ENCODE measurements around the gene TMF1. TPM values are rescaled to one million over a fixed set of nuclear protein-coding genes. Genes with fewer than 3 reads are reported as not detected.
A peak's percentile ranks its signal among the peaks of the same experiment; 100 is the strongest.

The TMF1 gene, protein sequence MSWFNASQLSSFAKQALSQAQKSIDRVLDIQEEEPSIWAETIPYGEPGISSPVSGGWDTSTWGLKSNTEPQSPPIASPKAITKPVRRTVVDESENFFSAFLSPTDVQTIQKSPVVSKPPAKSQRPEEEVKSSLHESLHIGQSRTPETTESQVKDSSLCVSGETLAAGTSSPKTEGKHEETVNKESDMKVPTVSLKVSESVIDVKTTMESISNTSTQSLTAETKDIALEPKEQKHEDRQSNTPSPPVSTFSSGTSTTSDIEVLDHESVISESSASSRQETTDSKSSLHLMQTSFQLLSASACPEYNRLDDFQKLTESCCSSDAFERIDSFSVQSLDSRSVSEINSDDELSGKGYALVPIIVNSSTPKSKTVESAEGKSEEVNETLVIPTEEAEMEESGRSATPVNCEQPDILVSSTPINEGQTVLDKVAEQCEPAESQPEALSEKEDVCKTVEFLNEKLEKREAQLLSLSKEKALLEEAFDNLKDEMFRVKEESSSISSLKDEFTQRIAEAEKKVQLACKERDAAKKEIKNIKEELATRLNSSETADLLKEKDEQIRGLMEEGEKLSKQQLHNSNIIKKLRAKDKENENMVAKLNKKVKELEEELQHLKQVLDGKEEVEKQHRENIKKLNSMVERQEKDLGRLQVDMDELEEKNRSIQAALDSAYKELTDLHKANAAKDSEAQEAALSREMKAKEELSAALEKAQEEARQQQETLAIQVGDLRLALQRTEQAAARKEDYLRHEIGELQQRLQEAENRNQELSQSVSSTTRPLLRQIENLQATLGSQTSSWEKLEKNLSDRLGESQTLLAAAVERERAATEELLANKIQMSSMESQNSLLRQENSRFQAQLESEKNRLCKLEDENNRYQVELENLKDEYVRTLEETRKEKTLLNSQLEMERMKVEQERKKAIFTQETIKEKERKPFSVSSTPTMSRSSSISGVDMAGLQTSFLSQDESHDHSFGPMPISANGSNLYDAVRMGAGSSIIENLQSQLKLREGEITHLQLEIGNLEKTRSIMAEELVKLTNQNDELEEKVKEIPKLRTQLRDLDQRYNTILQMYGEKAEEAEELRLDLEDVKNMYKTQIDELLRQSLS
- total RNA-seq = 37.7 to 53.3 TPM (median 40.4 TPM) in 3 replicates
- long read RNA-seq, full-length matches to known transcripts = 34 of 51 reads
- long read RNA-seq, partial matches to known transcripts = 4 of 51 reads
- long read RNA-seq, other reads (novel, unspliced or antisense) = 13 of 51 reads

DNA sequence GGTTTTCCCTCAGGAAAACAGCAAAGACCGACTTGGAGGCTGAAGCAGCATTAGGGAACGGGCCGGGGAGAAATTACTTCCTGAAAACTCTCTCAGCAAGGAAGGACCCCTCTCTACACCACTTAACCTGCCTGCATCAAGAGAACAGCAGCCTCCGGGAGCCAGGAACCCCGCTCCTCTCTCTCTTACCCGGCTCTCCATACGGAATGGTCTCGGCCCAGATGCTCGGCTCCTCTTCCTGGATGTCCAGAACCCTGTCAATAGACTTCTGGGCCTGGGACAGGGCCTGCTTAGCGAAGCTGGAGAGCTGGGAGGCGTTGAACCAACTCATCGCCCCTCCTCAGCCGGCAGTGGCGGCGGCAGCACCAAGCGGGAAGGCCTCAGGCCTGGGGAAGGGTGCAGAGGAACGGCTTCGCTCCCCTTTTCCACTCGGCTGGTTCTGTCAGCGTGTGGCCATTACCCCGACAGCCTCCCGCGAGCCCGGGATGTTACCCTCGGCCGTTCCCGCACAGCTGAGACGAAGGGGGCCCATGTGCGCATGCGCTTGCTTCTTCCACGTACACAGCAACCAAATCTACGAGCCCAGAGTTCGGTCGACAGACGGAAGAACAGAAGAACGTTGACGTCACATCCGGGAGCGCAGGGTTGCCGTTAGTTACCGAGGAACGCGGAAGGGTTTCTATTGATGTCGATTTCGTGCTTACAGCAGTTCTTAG is at the start of gene TMF1:
TSS of gene TMF1 (minus strand) at position 578 of the 716 bp plus-strand sequence. CDS start at position 331, 247 bp downstream.
- peak within 1 kb of the TSS; percentile 98 for H3K4me3 Mint-ChIP-seq (ENCODE audit: unreplicated experiment)
- DNase-seq (ENCODE audit: low spot score) = peak; percentile 98
- peak within 1 kb of the TSS; percentile 100 for H3K27ac Mint-ChIP-seq (ENCODE audit: unreplicated experiment)
- peaks cover 42% of the 10 kb centered on the region for H3K4me1 Mint-ChIP-seq (ENCODE audit: low read depth)
- TF ChIP-seq, protein P1, sequence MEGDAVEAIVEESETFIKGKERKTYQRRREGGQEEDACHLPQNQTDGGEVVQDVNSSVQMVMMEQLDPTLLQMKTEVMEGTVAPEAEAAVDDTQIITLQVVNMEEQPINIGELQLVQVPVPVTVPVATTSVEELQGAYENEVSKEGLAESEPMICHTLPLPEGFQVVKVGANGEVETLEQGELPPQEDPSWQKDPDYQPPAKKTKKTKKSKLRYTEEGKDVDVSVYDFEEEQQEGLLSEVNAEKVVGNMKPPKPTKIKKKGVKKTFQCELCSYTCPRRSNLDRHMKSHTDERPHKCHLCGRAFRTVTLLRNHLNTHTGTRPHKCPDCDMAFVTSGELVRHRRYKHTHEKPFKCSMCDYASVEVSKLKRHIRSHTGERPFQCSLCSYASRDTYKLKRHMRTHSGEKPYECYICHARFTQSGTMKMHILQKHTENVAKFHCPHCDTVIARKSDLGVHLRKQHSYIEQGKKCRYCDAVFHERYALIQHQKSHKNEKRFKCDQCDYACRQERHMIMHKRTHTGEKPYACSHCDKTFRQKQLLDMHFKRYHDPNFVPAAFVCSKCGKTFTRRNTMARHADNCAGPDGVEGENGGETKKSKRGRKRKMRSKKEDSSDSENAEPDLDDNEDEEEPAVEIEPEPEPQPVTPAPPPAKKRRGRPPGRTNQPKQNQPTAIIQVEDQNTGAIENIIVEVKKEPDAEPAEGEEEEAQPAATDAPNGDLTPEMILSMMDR (IDR thresholded peaks at IDR 0.05) = no peak
- no peaks in the 10 kb centered on the region for H3K9me3 Mint-ChIP-seq (ENCODE audit: low read depth)
- no peaks in the 10 kb centered on the region for H3K27me3 Mint-ChIP-seq (ENCODE audit: low read depth)
- peaks cover 13% of the 10 kb centered on the region for H3K36me3 Mint-ChIP-seq (ENCODE audit: low read depth)

DNA sequence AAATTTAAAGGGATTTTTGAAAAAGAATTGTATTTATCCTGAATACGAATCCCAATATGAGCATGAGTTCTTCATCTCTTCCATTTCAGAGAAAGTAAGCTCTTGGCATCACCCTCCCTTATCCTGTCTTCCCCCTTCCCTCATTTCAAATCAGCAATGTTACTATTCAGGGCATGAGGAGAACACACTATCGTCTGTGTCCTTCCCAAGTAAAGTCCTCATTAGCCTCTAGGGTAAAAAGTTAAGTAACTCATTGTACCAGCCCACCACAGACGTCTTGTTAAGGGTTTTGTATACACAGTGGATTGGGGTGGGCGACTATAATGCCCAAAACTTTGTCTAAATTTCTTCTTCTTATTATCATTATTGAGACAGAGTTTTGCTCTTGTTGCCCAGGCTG is 47.4 kb upstream of the TMF1 start:
- Mint-ChIP-seq H3K27me3 (ENCODE audit: low read depth) (no peaks in the 10 kb centered on the region), H3K4me3 (ENCODE audit: unreplicated experiment) (no peak overlapping the region), H3K4me1 (ENCODE audit: low read depth) (peaks cover 19% of the 10 kb centered on the region), H3K9me3 (ENCODE audit: low read depth) (no peaks in the 10 kb centered on the region), H3K27ac (ENCODE audit: unreplicated experiment) (no peak overlapping the region), H3K36me3 (ENCODE audit: low read depth) (peaks cover 25% of the 10 kb centered on the region)
- TF ChIP-seq, protein P1 (IDR thresholded peaks at IDR 0.05) = no peak
- DNase-seq (ENCODE audit: low spot score) = no peak

DNA sequence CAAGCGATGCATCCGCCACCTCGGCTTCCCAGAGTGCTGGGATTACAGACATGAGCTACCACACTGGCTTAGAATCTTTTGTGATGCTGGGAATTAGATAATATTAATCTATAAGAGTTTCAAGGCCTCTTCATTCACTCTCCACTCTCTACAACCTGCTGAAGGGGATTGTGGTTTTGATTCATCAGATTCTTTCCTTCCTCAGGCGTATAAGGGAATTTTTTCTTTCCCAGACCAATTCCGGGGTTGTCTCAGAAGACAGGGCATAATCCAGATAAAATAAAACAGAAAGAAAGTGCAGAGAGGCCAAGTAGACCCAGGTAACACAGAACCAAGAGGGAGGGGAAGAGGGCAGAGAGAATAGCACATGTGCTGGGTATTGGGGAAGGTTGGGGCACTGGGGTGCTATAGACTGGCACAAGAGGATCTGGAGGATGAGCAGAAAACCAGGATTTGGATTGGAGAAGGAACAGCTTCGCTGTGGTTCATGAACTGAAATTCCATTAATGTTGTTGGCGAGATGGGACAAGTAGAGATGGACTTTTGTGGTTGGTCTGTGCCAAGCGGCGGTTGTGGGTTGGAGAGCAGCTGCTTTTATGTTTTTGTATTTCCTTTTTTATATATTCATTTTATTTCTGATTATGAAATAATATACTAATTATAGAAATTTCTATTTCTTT is 45.4 kb upstream of the TMF1 start:
- no peak for DNase-seq (ENCODE audit: low spot score)
- Mint-ChIP-seq H3K27me3 (ENCODE audit: low read depth) (no peaks in the 10 kb centered on the region), H3K4me1 (ENCODE audit: low read depth) (peaks cover 38% of the 10 kb centered on the region), H3K9me3 (ENCODE audit: low read depth) (no peaks in the 10 kb centered on the region), H3K4me3 (ENCODE audit: unreplicated experiment) (no peak overlapping the region), H3K36me3 (ENCODE audit: low read depth) (peaks cover 12% of the 10 kb centered on the region), H3K27ac (ENCODE audit: unreplicated experiment) (peak overlapping the region; percentile 39)
- TF ChIP-seq, protein P1 (IDR thresholded peaks at IDR 0.05) = no peak

DNA sequence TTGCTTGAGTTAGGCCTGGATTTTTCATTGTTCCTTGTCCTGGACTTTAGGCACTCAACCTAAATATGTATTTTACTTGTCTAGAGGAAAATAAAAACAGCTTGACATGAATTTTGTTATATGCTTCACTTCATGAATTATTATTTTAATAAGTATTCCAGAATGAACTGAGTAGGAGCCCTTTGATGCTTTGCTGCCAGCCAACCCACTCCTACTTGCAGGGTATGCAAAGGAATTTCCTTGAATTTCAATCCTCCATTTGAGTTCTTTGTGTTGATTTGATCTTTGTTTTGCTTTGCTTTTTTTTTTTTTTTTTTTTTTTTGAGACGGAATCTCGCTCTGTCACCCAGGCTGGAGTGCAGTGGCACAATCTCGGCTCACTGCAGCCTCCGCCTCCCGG is 44.2 kb upstream of the TMF1 start:
- H3K4me1 Mint-ChIP-seq (ENCODE audit: low read depth) = peaks cover 49% of the 10 kb centered on the region
- peaks cover 7% of the 10 kb centered on the region for H3K36me3 Mint-ChIP-seq (ENCODE audit: low read depth)

More for the DNA sequence above, 44.2 kb upstream of the TMF1 start:
- no peak for DNase-seq (ENCODE audit: low spot score)
- TF ChIP-seq, protein P1 (IDR thresholded peaks at IDR 0.05) = no peak
- Mint-ChIP-seq H3K27me3 (ENCODE audit: low read depth) (no peaks in the 10 kb centered on the region), H3K4me3 (ENCODE audit: unreplicated experiment) (no peak overlapping the region), H3K27ac (ENCODE audit: unreplicated experiment) (no peak overlapping the region), H3K9me3 (ENCODE audit: low read depth) (no peaks in the 10 kb centered on the region)

Data from chondrocyte (in vitro differentiated cells).